OCI-LY7 (cell line): ENCODE data around the gene RACGAP1. TPM values are rescaled to one million over a fixed set of nuclear protein-coding genes. Genes with fewer than 3 reads are reported as not detected.

Source experiments
- BruUV-seq: library from RNA; stranded (reverse); fragments of 400-500 nt; replicated peaks from 2 replicates; lab custom pipeline; 2021; lab: Mats Ljungman, UMichigan
- CTCF ChIA-PET: fragments of 300-600 bp; sonication (Branson Sonifier 250); formaldehyde crosslinking; loops from one replicate; lab custom pipeline; 2022; ENCODE audit warnings: antibody characterized with exemption; ENCODE audit not compliant: unreplicated experiment; lab: Charles Lee
- POLR2A ChIA-PET: fragments of 300-600 bp; sonication (Branson Sonifier 250); formaldehyde crosslinking; loops from one replicate; lab custom pipeline; 2022; ENCODE audit warnings: antibody characterized with exemption; lab: Charles Lee
- DNase-seq: peaks from one replicate; pipeline ENCODE4 v3.0.0-alpha.2; 2015; ENCODE audit warnings: low spot score
- H2AFZ ChIP-seq: fragments of 200-600 bp; sonication (generic), shearing (Covaris generic); 2 replicates; pipeline ENCODE4 v1.6.1; 2014; ENCODE audit warnings: mild to moderate bottlenecking, antibody characterized with exemption, low read length, moderate library complexity
- H3K27ac ChIP-seq: fragments of 200-600 bp; sonication (generic); 2 replicates; pipeline ENCODE4 v1.5.1; 2014; ENCODE audit warnings: mixed run types, low read depth, mild to moderate bottlenecking, moderate library complexity, low read length, inconsistent platforms; ENCODE audit not compliant: poor library complexity, severe bottlenecking
- H3K36me3 ChIP-seq: fragments of 200-600 bp; sonication (generic); 2 replicates; pipeline ENCODE4 v1.6.1; 2014; ENCODE audit warnings: mild to moderate bottlenecking, antibody characterized with exemption, low read length, moderate library complexity, mixed read lengths; ENCODE audit not compliant: insufficient read depth
- H3K4me1 ChIP-seq: fragments of 200-600 bp; sonication (generic); 2 replicates; pipeline ENCODE4 v1.5.1; 2014; ENCODE audit warnings: mild to moderate bottlenecking, low read length; ENCODE audit not compliant: insufficient read depth, poor library complexity, severe bottlenecking
- H3K4me2 ChIP-seq: fragments of 200-600 bp; sonication (generic); 2 replicates; pipeline ENCODE4 v1.6.1; 2014; ENCODE audit warnings: mild to moderate bottlenecking, low read length
- H3K4me3 ChIP-seq: fragments of 200-600 bp; sonication (generic); 2 replicates; pipeline ENCODE4 v1.5.1; 2014; ENCODE audit warnings: mild to moderate bottlenecking, low read depth, low read length; ENCODE audit not compliant: poor library complexity, severe bottlenecking
- H3K79me2 ChIP-seq: fragments of 200-600 bp; sonication (generic); 2 replicates; pipeline ENCODE4 v1.6.1; 2016; ENCODE audit warnings: low read depth, mild to moderate bottlenecking, low read length, moderate library complexity, mixed read lengths; ENCODE audit not compliant: insufficient read depth
- H3K9me2 ChIP-seq: fragments of 200-600 bp; sonication (generic); 2 replicates; pipeline ENCODE4 v1.6.1; 2016; ENCODE audit warnings: mild to moderate bottlenecking, low read length, mixed read lengths; ENCODE audit not compliant: insufficient read depth
- H3K9me3 ChIP-seq: fragments of 200-600 bp; sonication (generic); 2 replicates; pipeline ENCODE4 v1.6.1; 2014; ENCODE audit warnings: mild to moderate bottlenecking, mixed run types, low read length, mixed read lengths
- H4K20me1 ChIP-seq: fragments of 200-600 bp; sonication (generic); 2 replicates; pipeline ENCODE4 v1.6.1; 2014; ENCODE audit warnings: mild to moderate bottlenecking, antibody characterized with exemption, low read length, moderate library complexity, mixed read lengths; ENCODE audit not compliant: insufficient read depth
- CTCF ChIP-seq: fragments of 200-600 bp; sonication (generic); conservative IDR thresholded peaks from 2 replicates; pipeline ENCODE4 v1.5.1; 2014; ENCODE audit warnings: mild to moderate bottlenecking, antibody characterized with exemption, low read length, moderate library complexity, mixed read lengths
- EZH2phosphoT487 ChIP-seq: fragments of 200-600 bp; sonication (generic); IDR thresholded peaks from 2 replicates; pipeline ENCODE4 v1.6.1; 2018; ENCODE audit warnings: low read depth, borderline replicate concordance, mild to moderate bottlenecking, mixed run types, antibody characterized with exemption, low read length, moderate library complexity, mixed read lengths
- intact Hi-C: fragments of 100-400 bp; cut with micrococcal nuclease; formaldehyde crosslinking; loops from one replicate; pipeline ENCODE4 v1.10.0; 2022; ENCODE audit not compliant: unreplicated experiment
- total RNA-seq, 2 experiments: library from RNA; depleted of rRNA in 1 of 2; stranded (reverse); fragments of >200 nt in 1 of 2; shearing (Covaris generic) in 1 of 2; gene quantifications; 2 replicates each; pipeline ENCODE4 v1.2.3, GENCODE V29; 2014 to 2022

The RACGAP1 gene
- total RNA-seq, 2 experiments from 2014 or later = 69.6 to 104 TPM

GRCh38 chr12:49953151-49953550 is 72.1 kb downstream of the RACGAP1 start:
- no TSS peak for BruUV-seq
- H3K4me2 ChIP-seq = no peak overlapping the region
- ChIA-PET CTCF (no interaction called here), POLR2A (no interaction called here)
- H3K79me2 ChIP-seq = no peaks in the 10 kb centered on the region
- H3K27ac ChIP-seq = no peak overlapping the region
- no peak overlapping the region for H2AFZ ChIP-seq
- intact Hi-C loops = no loop called here
- no peaks in the 10 kb centered on the region for H3K9me2 ChIP-seq
- H3K4me1 ChIP-seq = no peaks in the 10 kb centered on the region
- H4K20me1 ChIP-seq = no peaks in the 10 kb centered on the region
- no peaks in the 10 kb centered on the region for H3K36me3 ChIP-seq
- TF ChIP-seq EZH2phosphoT487 (no peak), CTCF (no peak)
- DNase-seq = no peak
- no peaks in the 10 kb centered on the region for H3K9me3 ChIP-seq
- no peak overlapping the region for H3K4me3 ChIP-seq

GRCh38 chr12:49952391-49953055 is 72.8 kb downstream of the RACGAP1 start:
- TF ChIP-seq CTCF = no peak
- POLR2A ChIA-PET = no interaction called here
- Histone ChIP-seq H2AFZ (no peak overlapping the region), H3K9me2 (no peaks in the 10 kb centered on the region), H3K4me2 (no peak overlapping the region), H3K36me3 (no peaks in the 10 kb centered on the region), H3K4me3 (no peak overlapping the region), H3K9me3 (no peaks in the 10 kb centered on the region), H3K4me1 (no peaks in the 10 kb centered on the region), H3K27ac (no peak overlapping the region), H3K79me2 (no peaks in the 10 kb centered on the region), H4K20me1 (no peaks in the 10 kb centered on the region)
- CTCF ChIA-PET = no interaction called here
- DNase-seq = no peak
- intact Hi-C loops = no loop called here
- no TSS peak for BruUV-seq

- H2AFZ ChIP-seq = no peak overlapping the region
- H3K9me3 ChIP-seq = no peaks in the 10 kb centered on the region
- POLR2A ChIA-PET = no interaction called here
- DNase-seq = no peak
- H3K36me3 ChIP-seq = no peaks in the 10 kb centered on the region
- H3K4me3 ChIP-seq = no peak overlapping the region
- H3K4me2 ChIP-seq = no peak overlapping the region
- H3K4me1 ChIP-seq = no peaks in the 10 kb centered on the region
- TF ChIP-seq CTCF (no peak), EZH2phosphoT487 (no peak)
- CTCF ChIA-PET = no interaction called here
- intact Hi-C loops = no loop called here
- BruUV-seq = no TSS peak
- no peaks in the 10 kb centered on the region for H3K79me2 ChIP-seq
- no peaks in the 10 kb centered on the region for H4K20me1 ChIP-seq
- H3K9me2 ChIP-seq = no peaks in the 10 kb centered on the region
- H3K27ac ChIP-seq = no peak overlapping the region
Measured at GRCh38 chr12:49951411-49952240, 73.7 kb downstream of the RACGAP1 start.
